ENCODE results near the gene MTA3.
A peak's percentile ranks its signal among the peaks of the same experiment; 100 is the strongest.

The MTA3 gene

GRCh38 chr2:42791606-42792005 is 223.2 kb downstream of the MTA3 start:
- DNase-seq: no peak

- no peak for DNase-seq
These were observed 223.7 kb downstream of the MTA3 start for GRCh38 chr2:42792087-42792582.

- peak; percentile 24 for DNase-seq
These were observed 224.3 kb downstream of the MTA3 start, which contains the start of gene HAAO for GRCh38 chr2:42792583-42793333. Gene HAAO (minus strand): TSS chr2:42792583. CDS start chr2:42792536, 47 bp downstream.

GRCh38 chr2:42793334-42794270 is 225.2 kb downstream of the MTA3 start:
- DNase-seq: no peak

- no peak for DNase-seq
These were observed 226.0 kb downstream of the MTA3 start for GRCh38 chr2:42794271-42795046.

GRCh38 chr2:42795275-42795674 is 226.8 kb downstream of the MTA3 start:
- DNase-seq: no peak

- no peak for DNase-seq
These were observed 227.4 kb downstream of the MTA3 start for GRCh38 chr2:42795841-42796301.

GRCh38 chr2:42796427-42797248 is 228.2 kb downstream of the MTA3 start:
- DNase-seq: no peak

GRCh38 chr2:42797281-42797680 is 228.8 kb downstream of the MTA3 start:
- no peak for DNase-seq

- no peak for DNase-seq
These were observed 231.4 kb downstream of the MTA3 start for GRCh38 chr2:42799881-42800280.

- no peak for DNase-seq
These were observed 232.1 kb downstream of the MTA3 start for GRCh38 chr2:42800461-42800962.

GRCh38 chr2:42800981-42801380 is 232.5 kb downstream of the MTA3 start:
- DNase-seq: no peak

GRCh38 chr2:42801381-42801780 is 232.9 kb downstream of the MTA3 start:
- no peak for DNase-seq

- DNase-seq: no peak
These were observed 233.7 kb downstream of the MTA3 start for GRCh38 chr2:42802150-42802549.

- no peak for DNase-seq
These were observed 235.9 kb downstream of the MTA3 start for GRCh38 chr2:42804338-42804737.

GRCh38 chr2:42804891-42805290 is 236.5 kb downstream of the MTA3 start:
- DNase-seq: no peak
